SK-N-SH treated with all-trans-retinoic acid at 6 μM for 48 hours (cell line): ENCODE data around the gene RAPSN.

ENCODE experiments used
- CSDC2 ChIP-seq: fragments of 250-450 bp; sonication (Bioruptor Pico); IDR thresholded peaks from 2 replicates; pipeline ENCODE4 v1.5.0; 2020; ENCODE audit warnings: mild to moderate bottlenecking, moderate library complexity
- ESRRG ChIP-seq: fragments of 250-450 bp; sonication (Bioruptor Pico); IDR thresholded peaks from 2 replicates; pipeline ENCODE4 v1.6.1; 2021; ENCODE audit warnings: mild to moderate bottlenecking
- RARB ChIP-seq: fragments of 250-450 bp; sonication (Bioruptor Pico); IDR thresholded peaks from 2 replicates; pipeline ENCODE4 v1.8.0; 2021; ENCODE audit warnings: mild to moderate bottlenecking, moderate library complexity
- TCF4 ChIP-seq: fragments of 250-450 bp; sonication (Bioruptor Pico); IDR thresholded peaks from 2 replicates; pipeline ENCODE4 v1.8.0; 2021; ENCODE audit warnings: mild to moderate bottlenecking, moderate library complexity, borderline replicate concordance
- ZNF70 ChIP-seq: fragments of 450-650 bp; formaldehyde crosslinking; IDR thresholded peaks from 2 replicates; pipeline ENCODE4 v1.5.0; 2020; ENCODE audit warnings: mild to moderate bottlenecking, moderate library complexity
- TF ChIP-seq, protein P1 (sequence below): fragments of 250-450 bp; sonication (Bioruptor Pico); IDR thresholded peaks from 2 replicates; pipeline ENCODE4 v1.8.0; 2021; ENCODE audit warnings: low read depth, mild to moderate bottlenecking, moderate library complexity, borderline replicate concordance

DNA sequence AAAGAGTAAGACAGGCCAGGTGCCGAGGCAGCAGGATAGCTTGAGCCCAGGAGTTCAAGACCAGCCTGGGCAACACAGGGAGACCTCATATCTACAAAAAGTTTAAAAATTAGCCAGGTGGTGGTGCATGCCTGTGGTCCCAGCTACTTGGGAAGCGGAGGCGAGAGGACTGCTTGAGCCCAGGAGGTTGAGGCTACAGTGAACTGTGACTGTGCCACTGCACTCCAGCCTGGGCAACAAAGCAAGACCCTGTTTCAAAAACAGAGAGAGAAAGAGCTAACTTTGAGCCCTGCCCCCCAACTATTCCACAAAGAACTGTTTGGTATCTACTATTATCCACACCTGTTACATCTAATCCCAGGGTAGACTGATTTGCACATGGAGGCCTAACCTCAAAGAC, 49.2 kb upstream of the RAPSN start:
- TF ChIP-seq, protein P1, sequence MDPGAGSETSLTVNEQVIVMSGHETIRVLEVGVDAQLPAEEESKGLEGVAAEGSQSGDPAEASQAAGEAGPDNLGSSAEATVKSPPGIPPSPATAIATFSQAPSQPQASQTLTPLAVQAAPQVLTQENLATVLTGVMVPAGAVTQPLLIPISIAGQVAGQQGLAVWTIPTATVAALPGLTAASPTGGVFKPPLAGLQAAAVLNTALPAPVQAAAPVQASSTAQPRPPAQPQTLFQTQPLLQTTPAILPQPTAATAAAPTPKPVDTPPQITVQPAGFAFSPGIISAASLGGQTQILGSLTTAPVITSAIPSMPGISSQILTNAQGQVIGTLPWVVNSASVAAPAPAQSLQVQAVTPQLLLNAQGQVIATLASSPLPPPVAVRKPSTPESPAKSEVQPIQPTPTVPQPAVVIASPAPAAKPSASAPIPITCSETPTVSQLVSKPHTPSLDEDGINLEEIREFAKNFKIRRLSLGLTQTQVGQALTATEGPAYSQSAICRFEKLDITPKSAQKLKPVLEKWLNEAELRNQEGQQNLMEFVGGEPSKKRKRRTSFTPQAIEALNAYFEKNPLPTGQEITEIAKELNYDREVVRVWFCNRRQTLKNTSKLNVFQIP = no peak
- TF ChIP-seq CSDC2 (CRISPR knock-in tag) = no peak
- no peak for TF ChIP-seq RARB (CRISPR knock-in tag)
- TF ChIP-seq ESRRG (CRISPR knock-in tag) = no peak
- no peak for TF ChIP-seq TCF4
- TF ChIP-seq ZNF70 (CRISPR knock-in tag) = no peak
